ENCODE measurements around the gene IFNLR1. TPM values are rescaled to one million over a fixed set of nuclear protein-coding genes. Genes with fewer than 3 reads are reported as not detected.

Gene IFNLR1
- total and polyA plus RNA-seq, 9 of the 15 experiments (the other 6 are each of a cell fraction or from before 2014, with no cell fraction given): not detected

DNA sequence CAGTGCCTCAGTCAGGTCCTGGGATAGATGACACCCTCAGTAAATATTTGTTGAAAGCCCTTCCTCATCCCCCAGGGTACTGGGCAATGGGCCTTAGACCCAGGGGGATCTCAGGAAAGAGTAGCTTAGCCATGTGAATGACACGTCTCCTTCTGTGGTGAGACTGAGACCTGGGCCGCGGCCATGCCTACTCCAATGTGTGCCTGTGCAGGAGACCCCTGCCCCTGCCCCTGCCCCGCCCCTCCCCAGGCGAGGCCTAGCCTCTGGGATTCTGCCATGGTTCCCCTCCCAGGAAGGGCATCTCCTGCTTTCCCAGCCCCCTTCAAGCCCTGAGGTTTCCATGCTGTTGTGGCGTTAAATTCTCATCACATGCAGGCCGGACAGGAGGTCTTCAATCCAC lies 82.2 kb downstream of the IFNLR1 start:
- WGBS (ENCODE audit: insufficient coverage, low coverage, missing lambda C conversion rate): 32% methylated on average over 7 of the region's 7 CpGs
- H2AFZ ChIP-seq (ENCODE audit: low read depth, low read length): no peak overlapping the region
- intact Hi-C loops (cut with micrococcal nuclease): no loop called here
- H3K4me3 ChIP-seq: no peak overlapping the region
- H3K36me3 ChIP-seq (ENCODE audit: control insufficient read depth, insufficient read depth, low read length): no peaks in the 10 kb centered on the region
- no peak overlapping the region for H3K4me2 ChIP-seq (ENCODE audit: insufficient read depth, low read length)
- DNase-seq (ENCODE audit: extremely low read depth in 1 of 4, low spot score in 3 of 4) (no peak), FAIRE-seq (no peak), ATAC-seq (no peak)
- in situ Hi-C loops (cut with MboI): no loop called here
- no peaks in the 10 kb centered on the region for H3K79me2 ChIP-seq (ENCODE audit: control insufficient read depth, insufficient read depth, low read length)
- H3K9ac ChIP-seq (ENCODE audit: insufficient read depth in 1 of 2, low read depth in 2 of 2, low read length in 2 of 2): peak overlapping the region in 1 of 2 experiments; percentile 18; a peak in 1 of 4 replicates
- ChIA-PET POLR2A (interaction anchor here (1.0 kb wide), 1 partner anchor 145 kb away, joined by 5 read pairs; the partner anchor contains the start of gene PNRC2), CTCF (ENCODE audit: low intra/inter-chr PET ratio) (no interaction called here)
- no peaks in the 10 kb centered on the region for H3K9me3 ChIP-seq (replicated peaks; ENCODE audit: control insufficient read depth, insufficient read depth, low read depth, low read length)
- peaks cover 2 to 32% of the 10 kb centered on the region in 2 experiments; a peak in 3 of 5 replicates for H3K4me1 ChIP-seq (replicated peaks in 1 of 2; ENCODE audit: control insufficient read depth in 2 of 2, insufficient read depth in 2 of 2, low read length in 2 of 2)
- H3K9me1 ChIP-seq (ENCODE audit: control insufficient read depth, insufficient read depth, low read length): no peaks in the 10 kb centered on the region
- peaks cover 3% of the 10 kb centered on the region; the same call in 1 of the 2 replicates for H4K20me1 ChIP-seq (replicated peaks; ENCODE audit: control insufficient read depth, insufficient read depth, low read length)
- no TSS peak for BruUV-seq (replicated peaks)
- no peak overlapping the region for H3K27ac ChIP-seq (ENCODE audit: extremely low read depth, low read depth, low read length)
- H3K27me3 ChIP-seq (ENCODE audit: control insufficient read depth in 2 of 2, insufficient read depth in 2 of 2, low read length in 2 of 2): peaks cover 26 to 65% of the 10 kb centered on the region in 2 experiments; a peak in 4 of 5 replicates
- TF ChIP-seq XRCC4 (IDR thresholded peaks at IDR 0.05; ENCODE audit: extremely low read depth, insufficient read depth, insufficient read length): no peak
- TF ChIP-seq HDAC2 (IDR thresholded peaks at IDR 0.05): no peak
- TF ChIP-seq SMAD4 (CRISPR knock-in tag; conservative IDR thresholded peaks at IDR 0.05): no peak
- TF ChIP-seq, protein P1, sequence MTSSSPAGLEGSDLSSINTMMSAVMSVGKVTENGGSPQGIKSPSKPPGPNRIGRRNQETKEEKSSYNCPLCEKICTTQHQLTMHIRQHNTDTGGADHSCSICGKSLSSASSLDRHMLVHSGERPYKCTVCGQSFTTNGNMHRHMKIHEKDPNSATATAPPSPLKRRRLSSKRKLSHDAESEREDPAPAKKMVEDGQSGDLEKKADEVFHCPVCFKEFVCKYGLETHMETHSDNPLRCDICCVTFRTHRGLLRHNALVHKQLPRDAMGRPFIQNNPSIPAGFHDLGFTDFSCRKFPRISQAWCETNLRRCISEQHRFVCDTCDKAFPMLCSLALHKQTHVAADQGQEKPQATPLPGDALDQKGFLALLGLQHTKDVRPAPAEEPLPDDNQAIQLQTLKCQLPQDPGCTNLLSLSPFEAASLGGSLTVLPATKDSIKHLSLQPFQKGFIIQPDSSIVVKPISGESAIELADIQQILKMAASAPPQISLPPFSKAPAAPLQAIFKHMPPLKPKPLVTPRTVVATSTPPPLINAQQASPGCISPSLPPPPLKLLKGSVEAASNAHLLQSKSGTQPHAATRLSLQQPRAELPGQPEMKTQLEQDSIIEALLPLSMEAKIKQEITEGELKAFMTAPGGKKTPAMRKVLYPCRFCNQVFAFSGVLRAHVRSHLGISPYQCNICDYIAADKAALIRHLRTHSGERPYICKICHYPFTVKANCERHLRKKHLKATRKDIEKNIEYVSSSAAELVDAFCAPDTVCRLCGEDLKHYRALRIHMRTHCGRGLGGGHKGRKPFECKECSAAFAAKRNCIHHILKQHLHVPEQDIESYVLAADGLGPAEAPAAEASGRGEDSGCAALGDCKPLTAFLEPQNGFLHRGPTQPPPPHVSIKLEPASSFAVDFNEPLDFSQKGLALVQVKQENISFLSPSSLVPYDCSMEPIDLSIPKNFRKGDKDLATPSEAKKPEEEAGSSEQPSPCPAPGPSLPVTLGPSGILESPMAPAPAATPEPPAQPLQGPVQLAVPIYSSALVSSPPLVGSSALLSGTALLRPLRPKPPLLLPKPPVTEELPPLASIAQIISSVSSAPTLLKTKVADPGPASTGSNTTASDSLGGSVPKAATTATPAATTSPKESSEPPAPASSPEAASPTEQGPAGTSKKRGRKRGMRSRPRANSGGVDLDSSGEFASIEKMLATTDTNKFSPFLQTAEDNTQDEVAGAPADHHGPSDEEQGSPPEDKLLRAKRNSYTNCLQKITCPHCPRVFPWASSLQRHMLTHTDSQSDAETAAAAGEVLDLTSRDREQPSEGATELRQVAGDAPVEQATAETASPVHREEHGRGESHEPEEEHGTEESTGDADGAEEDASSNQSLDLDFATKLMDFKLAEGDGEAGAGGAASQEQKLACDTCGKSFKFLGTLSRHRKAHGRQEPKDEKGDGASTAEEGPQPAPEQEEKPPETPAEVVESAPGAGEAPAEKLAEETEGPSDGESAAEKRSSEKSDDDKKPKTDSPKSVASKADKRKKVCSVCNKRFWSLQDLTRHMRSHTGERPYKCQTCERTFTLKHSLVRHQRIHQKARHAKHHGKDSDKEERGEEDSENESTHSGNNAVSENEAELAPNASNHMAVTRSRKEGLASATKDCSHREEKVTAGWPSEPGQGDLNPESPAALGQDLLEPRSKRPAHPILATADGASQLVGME (CRISPR knock-in tag; IDR thresholded peaks at IDR 0.05): no peak
- TF ChIP-seq ZC3H11A (IDR thresholded peaks at IDR 0.05; ENCODE audit: low read depth, low read length): no peak
- TF ChIP-seq GATAD2B (IDR thresholded peaks at IDR 0.05; ENCODE audit: borderline replicate concordance): no peak
- TF ChIP-seq MXI1 (IDR thresholded peaks at IDR 0.05; ENCODE audit: low read depth, low read length): no peak
- no peak for TF ChIP-seq GATA2 (CRISPR knock-in tag; IDR thresholded peaks at IDR 0.05)
- TF ChIP-seq GTF2A2 (tag; IDR thresholded peaks at IDR 0.05): no peak
- TF ChIP-seq ZNF140 (CRISPR knock-in tag; IDR thresholded peaks at IDR 0.05): no peak
- TF ChIP-seq PREB (CRISPR knock-in tag; IDR thresholded peaks at IDR 0.05): no peak
- TF ChIP-seq, protein P2, sequence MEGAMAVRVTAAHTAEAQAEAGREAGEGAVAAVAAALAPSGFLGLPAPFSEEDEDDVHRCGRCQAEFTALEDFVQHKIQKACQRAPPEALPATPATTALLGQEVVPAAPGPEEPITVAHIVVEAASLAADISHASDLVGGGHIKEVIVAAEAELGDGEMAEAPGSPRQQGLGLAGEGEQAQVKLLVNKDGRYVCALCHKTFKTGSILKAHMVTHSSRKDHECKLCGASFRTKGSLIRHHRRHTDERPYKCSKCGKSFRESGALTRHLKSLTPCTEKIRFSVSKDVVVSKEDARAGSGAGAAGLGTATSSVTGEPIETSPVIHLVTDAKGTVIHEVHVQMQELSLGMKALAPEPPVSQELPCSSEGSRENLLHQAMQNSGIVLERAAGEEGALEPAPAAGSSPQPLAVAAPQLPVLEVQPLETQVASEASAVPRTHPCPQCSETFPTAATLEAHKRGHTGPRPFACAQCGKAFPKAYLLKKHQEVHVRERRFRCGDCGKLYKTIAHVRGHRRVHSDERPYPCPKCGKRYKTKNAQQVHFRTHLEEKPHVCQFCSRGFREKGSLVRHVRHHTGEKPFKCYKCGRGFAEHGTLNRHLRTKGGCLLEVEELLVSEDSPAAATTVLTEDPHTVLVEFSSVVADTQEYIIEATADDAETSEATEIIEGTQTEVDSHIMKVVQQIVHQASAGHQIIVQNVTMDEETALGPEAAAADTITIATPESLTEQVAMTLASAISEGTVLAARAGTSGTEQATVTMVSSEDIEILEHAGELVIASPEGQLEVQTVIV (CRISPR knock-in tag; IDR thresholded peaks at IDR 0.05; ENCODE audit: borderline replicate concordance): no peak
- no peak for TF ChIP-seq CSDE1 (IDR thresholded peaks at IDR 0.05)
- no peak for TF ChIP-seq ZNF785 (CRISPR knock-in tag; IDR thresholded peaks at IDR 0.05)

All from K562 (cell line).